Measurements from ENCODE around the gene PPIA.
A peak's percentile ranks its signal among the peaks of the same experiment; 100 is the strongest.

Gene PPIA

GRCh38 chr7:44796504-44797328, at the start of gene PPIA:
Gene PPIA (plus strand): TSS chr7:44796681. CDS start chr7:44796725, 44 bp downstream.
- peaks cover 28 to 46% of the 10 kb centered on the region in 2 donors for H3K36me3 Mint-ChIP-seq
- H3K4me3 Mint-ChIP-seq = peak within 1 kb of the TSS; percentile 95 to 96

GRCh38 chr7:44748045-44748947, 48.2 kb upstream of the PPIA start, which contains the start of gene ZMIZ2:
Gene ZMIZ2 (plus strand): TSS chr7:44748847. CDS start chr7:44756250, 7,403 bp downstream.
- Mint-ChIP-seq H3K4me1 (peaks cover 32 to 53% of the 10 kb centered on the region in 2 donors), H3K36me3 (peaks cover 19 to 25% of the 10 kb centered on the region in 2 donors), H3K27ac (peak within 1 kb of the TSS; percentile 90), H3K27me3 (no peaks in the 10 kb centered on the region), H3K9me3 (peaks cover 0 to 2% of the 10 kb centered on the region in 2 donors), H3K4me3 (peak within 1 kb of the TSS; percentile 87 to 94)
- DNase-seq (peak; percentile 86), ATAC-seq (replicated peaks) (peak; percentile 68 to 76)

More at GRCh38 chr7:44796504-44797328, at the start of gene PPIA:
- H3K27me3 Mint-ChIP-seq = no peaks in the 10 kb centered on the region
- peak within 1 kb of the TSS; percentile 99 for H3K27ac Mint-ChIP-seq
- H3K4me1 Mint-ChIP-seq = peaks cover 16 to 32% of the 10 kb centered on the region in 2 donors
- peak; percentile 99 for DNase-seq
- no peaks in the 10 kb centered on the region for H3K9me3 Mint-ChIP-seq
- ATAC-seq (replicated peaks) = peak; percentile 90 to 91

- ATAC-seq (replicated peaks) = peak; percentile 31 to 38
- H3K4me3 Mint-ChIP-seq = peak overlapping the region; percentile 87 to 94
- H3K9me3 Mint-ChIP-seq = peaks cover 0 to 2% of the 10 kb centered on the region in 2 donors
- peak; percentile 60 for DNase-seq
- no peaks in the 10 kb centered on the region for H3K27me3 Mint-ChIP-seq
- H3K27ac Mint-ChIP-seq = peak overlapping the region; percentile 90
- peaks cover 19 to 28% of the 10 kb centered on the region in 2 donors for H3K36me3 Mint-ChIP-seq
- H3K4me1 Mint-ChIP-seq = peaks cover 32 to 53% of the 10 kb centered on the region in 2 donors
Measured at GRCh38 chr7:44748948-44749731, 47.3 kb upstream of the PPIA start.

DNA sequence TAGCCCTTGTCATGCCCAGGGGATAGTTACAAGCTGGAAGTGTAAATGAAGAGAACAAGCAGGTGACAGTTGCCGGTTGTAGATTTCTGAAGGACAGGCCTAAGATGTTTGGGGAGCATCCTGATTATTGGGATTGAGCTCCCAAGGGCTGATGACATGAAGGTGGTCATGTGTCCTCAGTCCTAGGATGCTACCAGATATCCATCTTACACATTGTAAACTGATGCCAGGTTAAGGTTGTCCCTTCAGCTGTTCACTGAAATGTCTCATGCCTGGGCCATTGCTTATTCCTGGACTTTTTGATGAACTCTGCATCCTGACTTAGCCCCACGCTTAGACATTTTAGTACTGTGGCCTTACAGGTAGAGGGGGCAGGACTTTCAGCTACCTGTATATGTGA, 46.5 kb upstream of the PPIA start:
- no peak for ATAC-seq (replicated peaks)
- Mint-ChIP-seq H3K9me3 (peaks cover 0 to 2% of the 10 kb centered on the region in 2 donors), H3K4me1 (peaks cover 36 to 62% of the 10 kb centered on the region in 2 donors), H3K27me3 (no peaks in the 10 kb centered on the region), H3K36me3 (peaks cover 19 to 28% of the 10 kb centered on the region in 2 donors), H3K4me3 (peak overlapping the region; percentile 87 to 94), H3K27ac (peak overlapping the region; percentile 98)
- DNase-seq = no peak

DNA sequence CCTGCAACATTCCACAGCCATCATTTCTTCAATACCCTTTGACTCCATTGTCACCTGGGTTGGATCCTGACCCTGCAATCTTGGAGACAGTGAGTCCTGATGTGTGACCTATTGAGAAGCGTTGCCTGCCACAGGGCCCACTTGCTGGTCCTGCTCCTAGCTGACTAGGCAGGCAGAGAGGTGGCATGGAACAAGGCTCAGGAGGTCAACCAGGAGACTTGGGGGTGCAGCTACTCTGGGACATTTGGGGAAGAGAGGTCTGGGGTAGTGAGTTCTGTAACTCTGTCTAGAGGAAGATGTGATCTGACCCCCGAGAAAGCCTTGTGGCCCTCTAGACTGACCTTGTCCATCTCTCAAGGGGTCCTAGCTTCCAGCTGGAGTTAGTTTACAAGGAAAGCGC, 46.1 kb upstream of the PPIA start:
- no peaks in the 10 kb centered on the region for H3K27me3 Mint-ChIP-seq
- H3K4me3 Mint-ChIP-seq = peak overlapping the region; percentile 87 to 94
- no peak for ATAC-seq (replicated peaks)
- peaks cover 19 to 28% of the 10 kb centered on the region in 2 donors for H3K36me3 Mint-ChIP-seq
- H3K4me1 Mint-ChIP-seq = peaks cover 40 to 66% of the 10 kb centered on the region in 2 donors
- peak overlapping the region; percentile 98 for H3K27ac Mint-ChIP-seq
- DNase-seq = no peak
- peaks cover 0 to 2% of the 10 kb centered on the region in 2 donors for H3K9me3 Mint-ChIP-seq

DNA sequence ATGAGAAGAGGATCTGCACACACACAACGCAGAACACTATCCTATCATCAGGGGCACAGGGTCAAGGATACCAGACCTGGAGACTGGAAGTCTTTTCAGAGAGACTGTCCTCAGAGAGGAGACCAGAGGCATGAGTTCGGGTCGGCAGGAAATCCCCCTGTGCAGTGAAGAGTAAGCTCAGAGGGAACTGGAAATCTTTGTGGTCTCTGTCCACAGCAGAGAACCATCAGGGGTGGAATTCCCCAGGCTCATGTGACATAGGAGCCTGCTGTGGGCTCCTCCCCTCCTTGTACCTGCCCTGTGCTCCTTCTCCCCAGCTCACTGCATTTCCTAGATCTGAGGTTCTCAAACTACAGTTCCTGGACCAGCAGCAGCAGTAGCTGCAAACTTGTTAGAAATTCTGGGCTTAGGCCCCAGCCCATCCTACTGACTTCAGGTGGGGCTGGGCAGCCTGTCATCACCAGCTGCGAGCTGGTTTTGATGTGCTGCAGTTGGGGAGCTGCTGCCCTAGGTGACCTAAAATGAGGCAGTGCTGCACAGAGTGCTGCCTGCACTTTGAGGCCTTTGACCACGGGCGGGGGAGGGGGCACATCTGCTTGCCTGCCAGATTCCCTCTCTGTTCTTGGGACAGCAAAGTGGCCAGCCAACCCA, 45.4 kb upstream of the PPIA start:
- peaks cover 19 to 28% of the 10 kb centered on the region in 2 donors for H3K36me3 Mint-ChIP-seq
- H3K4me1 Mint-ChIP-seq = peaks cover 40 to 73% of the 10 kb centered on the region in 2 donors
- peak; percentile 87 for DNase-seq
- ATAC-seq (replicated peaks) = peak; percentile 80 to 82
- H3K9me3 Mint-ChIP-seq = peaks cover 0 to 2% of the 10 kb centered on the region in 2 donors
- peak overlapping the region; percentile 98 for H3K27ac Mint-ChIP-seq
- no peaks in the 10 kb centered on the region for H3K27me3 Mint-ChIP-seq
- peak overlapping the region; percentile 87 to 94 for H3K4me3 Mint-ChIP-seq

DNA sequence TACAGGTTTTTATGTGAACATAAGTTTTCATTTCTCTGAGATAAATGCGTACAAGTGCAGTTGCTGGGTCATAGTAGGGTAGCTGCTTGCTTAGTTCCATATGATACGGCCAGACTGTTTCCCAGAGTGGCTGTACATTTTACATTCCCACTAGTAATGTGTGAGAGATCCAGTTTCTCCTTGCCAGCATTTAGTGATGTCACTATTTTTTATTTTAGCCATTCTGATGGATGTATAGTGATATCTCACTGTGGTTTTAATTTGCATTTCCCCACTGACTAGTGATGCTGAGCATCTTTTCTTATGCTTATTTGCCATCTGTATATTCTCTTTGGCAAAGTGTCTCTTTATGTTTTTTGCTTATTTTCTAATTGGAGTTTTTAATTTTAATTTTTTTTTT, 43.7 kb upstream of the PPIA start:
- no peak for DNase-seq

DNA sequence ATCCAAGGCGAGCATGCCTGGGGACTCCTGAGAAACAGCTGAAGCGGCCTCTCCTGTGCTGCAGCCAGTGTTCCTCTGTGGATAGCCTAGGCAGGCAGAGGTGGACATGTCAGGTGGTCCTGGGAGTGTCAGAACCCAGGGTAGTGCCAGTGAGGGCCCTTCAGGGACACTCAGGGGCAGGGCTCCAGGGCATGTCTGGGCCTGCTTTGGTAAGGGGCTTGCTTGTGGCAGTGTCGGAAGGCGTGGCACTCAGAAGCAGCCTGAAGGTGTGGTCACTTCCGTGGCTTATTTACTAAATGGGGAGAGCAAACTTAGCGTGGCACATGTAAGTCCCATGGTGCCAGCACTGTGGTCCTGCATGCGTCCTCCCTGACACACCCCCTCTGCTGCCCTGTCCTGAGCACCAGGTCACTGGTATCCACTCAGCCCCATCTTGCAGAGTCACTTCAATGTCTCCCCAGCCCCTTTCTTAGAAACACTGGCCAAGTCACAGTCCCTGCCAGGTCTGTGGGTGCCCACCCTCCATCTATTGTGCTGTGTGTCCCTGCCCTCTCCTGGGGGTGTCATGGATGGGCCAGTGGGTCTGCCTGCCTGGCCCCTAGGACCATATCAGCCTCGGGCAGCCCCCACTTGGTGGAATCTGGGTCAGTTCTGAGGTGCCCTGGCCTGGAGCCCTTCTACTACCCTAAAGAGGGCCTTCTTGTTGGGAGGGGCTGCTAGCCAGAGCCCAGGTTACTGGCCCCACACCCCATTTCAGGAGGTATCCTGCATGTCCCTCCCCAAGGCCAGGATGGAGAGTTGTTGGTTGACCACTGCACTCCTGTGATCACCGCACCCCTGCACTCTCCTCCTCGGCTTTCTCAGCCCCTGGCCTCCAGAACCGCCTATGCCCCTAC, 41.4 kb upstream of the PPIA start:
- ATAC-seq (replicated peaks) (no peak), DNase-seq (no peak)
- no peaks in the 10 kb centered on the region for H3K27me3 Mint-ChIP-seq
- no peak overlapping the region for H3K4me3 Mint-ChIP-seq
- H3K9me3 Mint-ChIP-seq = peaks cover 0 to 2% of the 10 kb centered on the region in 2 donors
- peaks cover 21 to 30% of the 10 kb centered on the region in 2 donors for H3K36me3 Mint-ChIP-seq
- peaks cover 32 to 62% of the 10 kb centered on the region in 2 donors for H3K4me1 Mint-ChIP-seq
- peak overlapping the region; percentile 86 for H3K27ac Mint-ChIP-seq

More for the DNA sequence above, 43.7 kb upstream of the PPIA start:
- Mint-ChIP-seq H3K27me3 (no peaks in the 10 kb centered on the region), H3K36me3 (peaks cover 19 to 28% of the 10 kb centered on the region in 2 donors), H3K4me1 (peaks cover 35 to 72% of the 10 kb centered on the region in 2 donors), H3K4me3 (peak overlapping the region in 1 of 2 donors; percentile 69), H3K9me3 (peaks cover 0 to 2% of the 10 kb centered on the region in 2 donors), H3K27ac (peak overlapping the region; percentile 83)
- ATAC-seq (replicated peaks) = no peak

DNA sequence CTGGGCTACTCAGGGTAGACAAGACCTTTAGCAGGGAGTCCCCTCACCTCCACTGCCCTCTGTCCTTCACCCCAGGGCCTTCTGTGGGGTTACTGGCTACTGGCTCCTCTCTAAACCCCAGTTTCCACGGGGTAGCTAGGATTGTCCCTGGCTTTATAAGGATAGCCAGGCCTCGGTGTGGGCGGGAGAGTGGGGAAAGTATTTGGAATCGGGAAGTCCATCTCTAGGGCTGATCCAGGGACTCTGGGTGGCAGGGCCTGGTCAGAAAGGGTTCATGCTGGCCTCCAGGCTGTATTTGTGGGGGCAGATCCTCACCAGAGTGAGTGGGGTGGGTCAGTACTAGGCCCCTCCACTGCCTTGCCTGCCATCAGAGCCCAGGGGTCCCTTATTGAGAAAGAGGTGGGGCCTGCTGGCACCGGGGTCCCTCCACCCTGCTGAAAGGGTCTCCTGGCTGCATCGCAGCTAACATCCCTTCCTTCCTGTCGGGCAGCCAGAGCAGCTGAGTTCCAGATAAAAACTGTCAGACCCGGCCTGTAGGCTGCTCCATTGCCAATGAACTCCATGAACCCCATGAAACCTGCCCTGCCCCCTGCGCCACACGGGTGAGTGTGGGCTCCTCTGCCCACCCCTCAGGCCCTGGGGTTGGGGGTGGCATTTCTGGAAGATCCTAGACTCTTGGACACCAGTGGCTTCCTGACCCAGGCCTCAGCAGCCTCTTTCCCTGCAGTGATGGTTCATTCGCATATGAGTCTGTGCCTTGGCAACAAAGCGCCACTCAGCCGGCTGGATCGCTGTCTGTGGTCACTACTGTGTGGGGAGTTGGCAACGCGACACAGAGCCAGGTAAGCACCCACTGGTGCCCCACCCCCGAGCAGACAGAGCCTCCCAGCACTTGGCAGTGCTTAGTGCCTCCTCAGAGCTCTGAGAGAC, 40.5 kb upstream of the PPIA start:
- Mint-ChIP-seq H3K27ac (peak overlapping the region; percentile 86), H3K4me1 (peaks cover 24 to 53% of the 10 kb centered on the region in 2 donors), H3K27me3 (no peaks in the 10 kb centered on the region), H3K9me3 (peaks cover 0 to 2% of the 10 kb centered on the region in 2 donors), H3K36me3 (peaks cover 20 to 28% of the 10 kb centered on the region in 2 donors), H3K4me3 (no peak overlapping the region)
- DNase-seq (no peak), ATAC-seq (replicated peaks) (no peak)

DNA sequence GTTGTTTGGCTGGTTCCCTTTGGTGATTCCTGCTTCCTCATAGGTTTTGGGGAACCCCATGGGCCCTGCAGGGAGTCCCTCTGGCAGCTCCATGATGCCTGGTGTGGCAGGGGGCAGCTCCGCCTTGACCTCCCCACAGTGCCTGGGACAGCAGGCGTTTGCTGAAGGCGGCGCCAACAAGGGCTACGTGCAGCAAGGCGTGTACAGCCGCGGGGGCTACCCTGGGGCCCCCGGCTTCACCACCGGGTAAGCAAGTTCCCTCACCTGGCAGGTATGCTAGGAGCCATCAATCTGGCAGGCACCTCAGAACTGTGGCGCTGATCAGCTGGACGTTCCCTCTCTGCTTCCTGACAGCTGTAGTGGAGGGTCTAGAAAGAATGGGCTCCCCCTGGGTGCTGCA, 39.6 kb upstream of the PPIA start:
- no peak for ATAC-seq (replicated peaks)
- H3K4me3 Mint-ChIP-seq = no peak overlapping the region
- DNase-seq = no peak
- H3K9me3 Mint-ChIP-seq = peaks cover 0 to 2% of the 10 kb centered on the region in 2 donors
- H3K27ac Mint-ChIP-seq = peak overlapping the region; percentile 47
- peaks cover 20 to 27% of the 10 kb centered on the region in 2 donors for H3K36me3 Mint-ChIP-seq
- H3K4me1 Mint-ChIP-seq = peaks cover 20 to 46% of the 10 kb centered on the region in 2 donors
- no peaks in the 10 kb centered on the region for H3K27me3 Mint-ChIP-seq

GRCh38 chr7:44757311-44757710, 39.2 kb upstream of the PPIA start:
- no peaks in the 10 kb centered on the region for H3K27me3 Mint-ChIP-seq
- peaks cover 19 to 44% of the 10 kb centered on the region in 2 donors for H3K4me1 Mint-ChIP-seq
- ATAC-seq (replicated peaks) (no peak), DNase-seq (no peak)
- H3K9me3 Mint-ChIP-seq = peaks cover 0 to 1% of the 10 kb centered on the region in 2 donors
- peaks cover 23 to 27% of the 10 kb centered on the region in 2 donors for H3K36me3 Mint-ChIP-seq
- no peak overlapping the region for H3K4me3 Mint-ChIP-seq
- H3K27ac Mint-ChIP-seq = peak overlapping the region; percentile 62
